IPS-11a (cell line): ENCODE measurements around the gene TUFT1.
"Not testable (repeated sequence)": the region's sequence is repeated elsewhere in the genome, so short reads cannot be mapped to it uniquely, and the experiment has no call there.

Experiments used
- H3K4me3 ChIP-seq: one replicate; pipeline ENCODE4 v1.5.1; 2013; ENCODE audit warnings: low read depth, low read length, control low read depth

The TUFT1 gene

GRCh38 chr1:151613282-151613780 is 73.2 kb downstream of the TUFT1 start:
- peak overlapping the region; percentile 89 for H3K4me3 ChIP-seq

DNA sequence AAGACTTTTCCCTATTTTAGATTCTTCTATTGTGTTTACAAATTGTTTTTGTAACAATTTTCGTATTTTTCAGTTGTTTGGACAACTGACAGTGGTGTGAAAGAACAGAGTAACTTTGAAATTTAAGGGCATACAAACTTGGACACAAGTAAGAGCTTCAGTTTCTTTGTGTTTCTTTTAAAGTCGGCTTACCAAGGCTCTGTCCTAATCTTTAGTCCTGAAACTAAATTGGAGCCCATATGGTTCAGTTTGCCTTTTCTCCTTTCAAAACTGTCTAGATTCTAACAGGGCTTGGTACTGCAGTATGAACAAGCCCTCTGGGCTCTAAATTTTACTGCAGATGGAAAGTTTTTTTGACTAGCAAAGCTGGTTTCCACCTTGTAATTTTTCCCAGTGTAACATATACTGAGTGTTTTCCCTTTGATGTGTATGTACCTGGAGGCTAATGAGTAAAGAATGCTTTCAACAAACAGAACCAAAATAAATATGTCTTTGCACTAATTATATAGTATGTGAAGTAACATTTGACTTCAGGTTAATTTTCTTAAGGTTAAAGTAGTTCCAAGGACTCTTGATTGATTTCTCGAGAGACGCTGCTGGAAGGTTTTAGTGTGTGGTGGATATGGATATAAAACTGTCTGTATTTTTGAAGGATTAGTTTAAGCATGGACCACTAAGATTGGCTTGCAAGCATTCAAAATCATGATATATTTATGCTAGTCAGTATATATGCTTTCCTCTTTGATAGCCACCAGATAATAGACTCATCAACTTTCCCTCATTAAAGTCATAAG is 75.8 kb downstream of the TUFT1 start:
- H3K4me3 ChIP-seq: no peak overlapping the region

- no peak overlapping the region for H3K4me3 ChIP-seq
Observed at GRCh38 chr1:151616505-151616849, 76.4 kb downstream of the TUFT1 start.

- H3K4me3 ChIP-seq: no peak overlapping the region
Observed at GRCh38 chr1:151618003-151618402, 77.9 kb downstream of the TUFT1 start.

DNA sequence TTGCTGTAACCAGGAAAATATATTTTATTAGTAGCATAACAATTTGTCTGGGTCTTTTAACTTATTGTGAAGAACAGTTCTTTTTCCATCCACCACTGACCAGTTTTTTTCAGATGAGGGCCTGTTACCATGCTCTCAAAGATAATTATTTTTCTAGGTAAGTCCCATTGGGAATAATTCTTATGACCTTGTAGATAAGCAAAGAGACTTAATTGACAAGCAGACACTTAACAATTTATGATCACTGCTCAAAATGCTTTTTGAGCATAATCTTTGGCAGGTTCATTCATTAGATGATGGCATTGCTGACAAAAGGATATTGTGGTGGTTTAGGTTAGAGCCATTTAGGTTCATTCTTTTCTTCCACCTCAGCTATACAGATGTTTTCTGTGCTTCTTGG is 78.4 kb downstream of the TUFT1 start:
- no peak overlapping the region for H3K4me3 ChIP-seq

GRCh38 chr1:151618996-151619395 is 78.9 kb downstream of the TUFT1 start:
- H3K4me3 ChIP-seq: not testable (repeated sequence)

- H3K4me3 ChIP-seq: no peak overlapping the region
Observed at GRCh38 chr1:151619489-151620093, 79.5 kb downstream of the TUFT1 start.

GRCh38 chr1:151620286-151620685 is 80.2 kb downstream of the TUFT1 start:
- no peak overlapping the region for H3K4me3 ChIP-seq

DNA sequence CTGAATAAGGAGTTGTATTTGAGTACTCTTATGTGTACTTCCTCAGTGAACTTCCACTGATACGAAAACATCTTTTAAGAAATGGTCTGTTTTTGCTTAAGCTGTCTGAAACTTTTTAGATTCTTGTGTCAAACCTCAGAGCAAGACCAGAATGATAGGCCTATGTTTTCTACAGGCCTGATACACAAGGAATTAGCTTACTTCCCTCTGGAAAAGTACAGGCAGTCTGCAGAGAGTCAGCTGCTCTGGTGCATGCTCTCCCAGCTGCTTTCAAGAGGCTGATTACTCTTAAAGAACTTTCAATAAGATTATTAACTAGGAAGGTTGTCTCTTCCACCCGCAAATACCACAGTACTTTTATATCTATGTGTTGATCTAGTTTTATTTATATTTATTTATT is 81.2 kb downstream of the TUFT1 start:
- no peak overlapping the region for H3K4me3 ChIP-seq

DNA sequence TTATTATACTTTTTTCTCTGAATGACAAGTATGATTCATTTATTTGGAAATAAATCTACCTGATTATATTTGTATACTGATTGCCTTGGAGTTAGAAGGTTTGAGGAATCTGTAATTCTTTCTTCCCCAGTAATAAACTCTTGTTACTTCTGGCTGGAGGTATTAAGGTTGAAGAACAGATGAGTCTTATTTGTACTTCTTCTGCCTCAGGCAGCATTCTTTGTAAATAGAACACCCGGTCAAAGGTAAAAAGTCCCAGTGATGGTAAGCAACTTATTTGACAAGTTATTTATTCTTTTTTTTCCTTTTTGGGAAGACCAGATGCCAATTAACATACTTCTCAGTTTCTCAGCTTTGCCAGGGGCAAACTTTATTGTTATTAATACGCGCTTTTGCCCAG is 84.7 kb downstream of the TUFT1 start:
- H3K4me3 ChIP-seq: no peak overlapping the region

DNA sequence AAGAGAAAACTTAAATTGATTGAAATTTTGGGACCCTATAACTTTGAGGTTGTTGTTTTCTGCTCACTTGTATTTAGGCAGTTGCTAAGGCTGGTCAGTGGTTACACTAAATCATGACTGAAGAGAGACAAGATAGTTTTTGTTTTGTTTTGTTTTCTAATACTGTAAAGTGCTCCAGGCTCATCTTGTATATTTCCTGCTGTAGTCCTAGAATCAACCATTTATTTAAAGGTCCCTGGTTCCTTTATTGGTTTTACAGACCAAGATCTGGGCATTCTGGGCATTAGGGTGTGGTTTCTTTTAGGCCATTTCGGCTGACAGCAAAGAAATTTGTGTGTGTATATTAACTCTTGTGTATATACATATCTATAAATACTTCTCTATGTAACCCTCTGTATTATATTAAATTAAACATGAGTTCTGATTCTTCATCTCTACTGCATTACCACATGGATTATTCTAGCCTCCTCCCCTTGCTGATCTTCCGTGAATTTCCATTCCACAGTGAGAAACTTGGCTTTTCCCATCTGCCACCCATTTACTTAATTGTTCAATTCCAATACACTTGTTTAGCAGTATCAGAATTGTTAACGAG is 86.7 kb downstream of the TUFT1 start:
- H3K4me3 ChIP-seq: no peak overlapping the region

- no peak overlapping the region for H3K4me3 ChIP-seq
Observed at GRCh38 chr1:151629278-151629677, 89.2 kb downstream of the TUFT1 start.
